Keratinocyte (primary cell): Measurements from ENCODE around the gene FAM221A. TPM values are rescaled to one million over a fixed set of nuclear protein-coding genes. Genes with fewer than 3 reads are reported as not detected.
"Not testable (repeated sequence)": the region's sequence is repeated elsewhere in the genome, so short reads cannot be mapped to it uniquely, and the experiment has no call there.

Experiments
- DNase-seq: peaks from one replicate; pipeline ENCODE4 v3.0.0-alpha.2; 2011; ENCODE audit warnings: low read depth, missing footprints, low spot score
- FAIRE-seq: peaks from 2 replicates; lab custom pipeline; 2011; peaks lifted over from hg19 to GRCh38; lab: Jason Lieb, UNC
- H2AFZ ChIP-seq: 2 replicates; pipeline ENCODE4 v1.6.0; 2012; ENCODE audit warnings: low read length, control low read depth, inconsistent platforms; ENCODE audit not compliant: control insufficient read depth
- H3K27ac ChIP-seq: 2 replicates; pipeline ENCODE4 v1.5.1; 2011; ENCODE audit warnings: low read length; ENCODE audit not compliant: control insufficient read depth, insufficient read depth
- H3K27me3 ChIP-seq: 3 replicates; pipeline ENCODE4 v1.6.0; 2011; ENCODE audit warnings: low read length; ENCODE audit not compliant: control insufficient read depth, insufficient read depth; ENCODE audit errors: extremely low read depth
- H3K36me3 ChIP-seq, 2 experiments: 2 replicates in 1 of 2; 3 replicates in 1 of 2; pipeline ENCODE4 v1.5.1; 2011; ENCODE audit warnings: low read length in 2 of 2, mild to moderate bottlenecking in 1 of 2; ENCODE audit not compliant: control insufficient read depth in 2 of 2, insufficient read depth in 2 of 2; ENCODE audit errors: extremely low read depth in 1 of 2
- H3K4me1 ChIP-seq: 3 replicates; pipeline ENCODE4 v1.5.1; 2011; ENCODE audit warnings: low read length; ENCODE audit not compliant: control insufficient read depth, insufficient read depth; ENCODE audit errors: extremely low read depth
- H3K4me2 ChIP-seq: 3 replicates; pipeline ENCODE4 v1.6.0; 2011; ENCODE audit warnings: low read depth, low read length; ENCODE audit not compliant: control insufficient read depth, insufficient read depth; ENCODE audit errors: extremely low read depth
- H3K4me3 ChIP-seq, 3 experiments: fragments of 200-600 bp in 1 of 3; sonication (generic) in 1 of 3; 2 replicates in 2 of 3; 3 replicates in 1 of 3; pipeline ENCODE4 v1.5.1; 2011 to 2016; ENCODE audit warnings: low read length in 3 of 3, mild to moderate bottlenecking in 3 of 3, control low read depth in 2 of 3, inconsistent platforms in 1 of 3, low read depth in 1 of 3, mixed read lengths in 1 of 3, mixed run types in 1 of 3, moderate library complexity in 1 of 3; ENCODE audit not compliant: control insufficient read depth in 2 of 3, insufficient read depth in 2 of 3; ENCODE audit errors: extremely low read depth in 1 of 3
- H3K79me2 ChIP-seq: 2 replicates; pipeline ENCODE4 v1.6.0; 2012; ENCODE audit warnings: low read length; ENCODE audit not compliant: control insufficient read depth, insufficient read depth
- H3K9ac ChIP-seq: 3 replicates; pipeline ENCODE4 v1.6.0; 2011; ENCODE audit warnings: low read length; ENCODE audit not compliant: control insufficient read depth, insufficient read depth; ENCODE audit errors: extremely low read depth
- H3K9me1 ChIP-seq: 3 replicates; pipeline ENCODE4 v1.6.0; 2011; ENCODE audit warnings: low read length; ENCODE audit not compliant: control insufficient read depth, insufficient read depth; ENCODE audit errors: extremely low read depth
- H3K9me3 ChIP-seq: 2 replicates; pipeline ENCODE4 v1.5.1; 2012; ENCODE audit warnings: low read depth, low read length; ENCODE audit not compliant: control insufficient read depth
- H4K20me1 ChIP-seq: 3 replicates; pipeline ENCODE4 v1.6.0; 2011; ENCODE audit warnings: low read length; ENCODE audit not compliant: control insufficient read depth, insufficient read depth; ENCODE audit errors: extremely low read depth
- CTCF ChIP-seq, 3 experiments: IDR thresholded peaks in 1 of 3; conservative IDR thresholded peaks in 1 of 3; optimal IDR thresholded peaks in 1 of 3; 2 replicates in 2 of 3; 3 replicates in 1 of 3; pipeline versions ENCODE3 to v1.5.1; 2011; ENCODE audit warnings: low read length in 3 of 3, mild to moderate bottlenecking in 3 of 3, moderate library complexity in 2 of 3, control low read depth in 1 of 3, inconsistent platforms in 1 of 3; ENCODE audit not compliant: insufficient read depth in 2 of 3; ENCODE audit errors: extremely low read depth in 1 of 3
- EZH2 ChIP-seq: IDR thresholded peaks from one replicate; pipeline ENCODE4 v1.6.1; 2012; ENCODE audit warnings: inconsistent platforms, mild to moderate bottlenecking, low read length, moderate library complexity
- dilution Hi-C: fragments of 300-500 bp; cut with MboI; formaldehyde crosslinking; loops from one replicate; pipeline ENCODE4 v1.7.0; 2020; ENCODE audit warnings: low sequenced_read_pairs; ENCODE audit not compliant: extremely low pct_ligation_motif_present
- polyA plus RNA-seq, 5 experiments: library from polyadenylated mRNA; depleted of rRNA in 3 of 5; stranded (reverse) in 3 of 5; stranded (forward) in 1 of 5; unstranded in 1 of 5; fragments of >200 nt; gene quantifications; 1 replicate in 1 of 5; 2 replicates in 3 of 5; 3 replicates in 1 of 5; pipeline versions ENCODE4 v1.2.1 to v1.2.3, GENCODE V29; 2011 to 2012; ENCODE audit warnings: missing spikeins in 2 of 5, low read depth in 1 of 5, low replicate concordance in 1 of 5

The FAM221A gene
- polyA plus RNA-seq, 1 donor (not counting 4 experiments of a cell fraction or from before 2014, with no cell fraction given): 0.93 TPM

- H3K79me2 ChIP-seq: no peaks in the 10 kb centered on the region
- H3K9me1 ChIP-seq: no peaks in the 10 kb centered on the region
- no peak overlapping the region for H3K9ac ChIP-seq
- dilution Hi-C loops: no loop called here
- H3K9me3 ChIP-seq: no peaks in the 10 kb centered on the region
- no peak overlapping the region for H3K27ac ChIP-seq
- TF ChIP-seq EZH2: no peak
- no peak for TF ChIP-seq CTCF (optimal IDR thresholded peaks at IDR 0.05 in 1 of 3, IDR thresholded peaks at IDR 0.05 in 1 of 3, conservative IDR thresholded peaks at IDR 0.05 in 1 of 3; ENCODE audit: extremely low read depth in 1 of 3, insufficient read depth in 2 of 3, low read length in 3 of 3)
- no peaks in the 10 kb centered on the region for H3K4me1 ChIP-seq
- H2AFZ ChIP-seq: no peak overlapping the region
- H3K36me3 ChIP-seq: no peaks in the 10 kb centered on the region
- H3K4me2 ChIP-seq: no peak overlapping the region
- H3K4me3 ChIP-seq: no peak overlapping the region
- H4K20me1 ChIP-seq: no peaks in the 10 kb centered on the region
- DNase-seq: no peak
- H3K27me3 ChIP-seq: no peaks in the 10 kb centered on the region
- no peak for FAIRE-seq
Measured at GRCh38 chr7:23721456-23721855, 41.5 kb downstream of the FAM221A start.

- H3K79me2 ChIP-seq, H3K27me3 ChIP-seq, H3K27ac ChIP-seq, H2AFZ ChIP-seq, H3K4me3 ChIP-seq, H3K9me3 ChIP-seq, H3K4me1 ChIP-seq, H3K9ac ChIP-seq, dilution Hi-C loops, H4K20me1 ChIP-seq, DNase-seq, H3K4me2 ChIP-seq, H3K9me1 ChIP-seq, FAIRE-seq, H3K36me3 ChIP-seq: not testable (repeated sequence)
Measured at GRCh38 chr7:23722587-23723216, 42.7 kb downstream of the FAM221A start.

GRCh38 chr7:23724113-23724512, 44.1 kb downstream of the FAM221A start:
- H2AFZ ChIP-seq, dilution Hi-C loops, H3K27ac ChIP-seq, H3K27me3 ChIP-seq, H3K36me3 ChIP-seq, H3K4me3 ChIP-seq, DNase-seq, H3K79me2 ChIP-seq, FAIRE-seq, H3K9ac ChIP-seq, H3K4me2 ChIP-seq, H3K9me1 ChIP-seq, H3K4me1 ChIP-seq, H4K20me1 ChIP-seq, H3K9me3 ChIP-seq: not testable (repeated sequence)
